Gastroesophageal sphincter (tissue), 4 donors: ENCODE results near the gene CHKB. TPM values are rescaled to one million over a fixed set of nuclear protein-coding genes. Genes with fewer than 3 reads are reported as not detected.
A peak's percentile ranks its signal among the peaks of the same experiment; 100 is the strongest.

ENCODE experiments used
- ATAC-seq: fragments of 150-250 bp; one replicate; pipeline ENCODE4 v1.9.1; 2016; ENCODE audit warnings: mild to moderate bottlenecking, moderate library complexity
- H3K27ac ChIP-seq, 4 donors: fragments of 200-600 bp; sonication (generic) in 3 of 4; 1 replicate in 3 of 4; 2 replicates in 1 of 4; pipeline ENCODE4 v1.5.1; 2016 to 2019
- H3K27me3 ChIP-seq: fragments of 200-600 bp; sonication (generic); one replicate; pipeline ENCODE4 v1.5.1; 2019
- H3K36me3 ChIP-seq, 2 donors: fragments of 200-600 bp; sonication (generic); one replicate each; pipeline ENCODE4 v1.5.1; 2019; ENCODE audit warnings: control low read depth in 1 of 2
- H3K4me1 ChIP-seq, 3 donors: fragments of 200-600 bp; sonication (generic); 1 replicate in 2 of 3; 2 replicates in 1 of 3; pipeline ENCODE4 v1.5.1; 2016 to 2019; ENCODE audit warnings: control low read depth in 2 of 3
- H3K4me3 ChIP-seq, 2 donors: fragments of 200-600 bp; sonication (generic); one replicate each; pipeline ENCODE4 v1.5.1; 2019; ENCODE audit warnings: mild to moderate bottlenecking in 1 of 2, moderate library complexity in 1 of 2
- H3K9me3 ChIP-seq, 3 donors: fragments of 200-600 bp; sonication (generic); one replicate each; pipeline ENCODE4 v1.5.1; 2017 to 2019; ENCODE audit warnings: control low read depth in 2 of 3
- EP300 ChIP-seq: sonication (generic); formaldehyde crosslinking; IDR thresholded peaks from one replicate; pipeline ENCODE4 v1.6.1; 2017; ENCODE audit warnings: antibody characterized with exemption, mild to moderate bottlenecking
- POLR2A ChIP-seq, 2 donors: fragments of 450-650 bp; IDR thresholded peaks; one replicate each; pipeline ENCODE4 v1.6.1; 2017; ENCODE audit warnings: antibody characterized with exemption in 2 of 2, mild to moderate bottlenecking in 2 of 2, moderate library complexity in 1 of 2
- POLR2AphosphoS5 ChIP-seq: sonication (generic); formaldehyde crosslinking; IDR thresholded peaks from one replicate; pipeline ENCODE4 v1.6.1; 2017; ENCODE audit warnings: antibody characterized with exemption
- WGBS, 2 donors: methylation state at CpG; one replicate each; pipeline ENCODE4 v1.1.5; 2018; ENCODE audit warnings: low coverage in 1 of 2; 5-methylcytosine and 5-hydroxymethylcytosine counted together
- total RNA-seq, 4 donors: library from RNA; depleted of rRNA; stranded (reverse); fragments of >200 nt; gene quantifications; one replicate each; pipeline ENCODE4 v1.1.0, GENCODE V29; 2016
- TF ChIP-seq, protein P1 (sequence below), 4 experiments: fragments of 200-600 bp in 2 of 4; fragments of 450-650 bp in 2 of 4; sonication (generic) in 1 of 4; IDR thresholded peaks; one replicate each; pipeline ENCODE4 v1.5.1; 2017 to 2019; ENCODE audit warnings: antibody characterized with exemption in 4 of 4, mild to moderate bottlenecking in 2 of 4, moderate library complexity in 2 of 4

Gene CHKB
- total RNA-seq, 4 donors from 2014 or later: 16.6 to 39.8 (median 33.1) TPM

DNA sequence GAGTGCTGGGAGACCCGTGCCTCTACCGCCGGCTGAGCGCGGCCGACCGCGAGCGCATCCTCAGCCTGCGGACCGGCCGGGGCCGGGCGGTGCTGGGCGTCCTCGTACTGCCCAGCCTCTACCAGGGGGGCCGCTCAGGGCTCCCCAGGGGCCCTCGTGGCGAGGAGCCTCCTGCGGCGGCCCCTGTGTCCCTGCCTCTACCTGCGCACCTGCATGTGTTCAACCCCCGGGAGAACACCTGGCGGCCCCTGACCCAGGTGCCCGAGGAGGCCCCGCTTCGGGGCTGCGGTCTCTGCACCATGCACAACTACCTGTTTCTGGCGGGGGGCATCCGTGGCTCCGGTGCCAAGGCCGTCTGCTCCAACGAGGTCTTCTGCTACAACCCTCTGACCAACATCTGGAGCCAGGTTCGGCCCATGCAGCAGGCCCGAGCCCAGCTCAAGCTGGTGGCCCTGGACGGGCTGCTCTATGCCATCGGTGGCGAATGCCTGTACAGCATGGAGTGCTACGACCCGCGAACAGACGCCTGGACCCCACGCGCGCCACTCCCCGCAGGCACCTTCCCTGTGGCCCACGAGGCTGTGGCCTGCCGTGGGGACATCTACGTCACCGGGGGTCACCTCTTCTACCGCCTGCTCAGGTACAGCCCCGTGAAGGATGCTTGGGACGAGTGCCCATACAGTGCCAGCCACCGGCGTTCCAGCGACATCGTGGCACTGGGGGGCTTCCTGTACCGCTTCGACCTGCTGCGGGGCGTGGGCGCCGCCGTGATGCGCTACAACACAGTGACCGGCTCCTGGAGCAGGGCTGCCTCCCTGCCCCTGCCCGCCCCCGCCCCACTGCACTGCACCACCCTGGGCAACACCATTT lies 33.5 kb downstream of the CHKB start:
- ATAC-seq: no peak
- H3K36me3 ChIP-seq: no peaks in the 10 kb centered on the region
- H3K27me3 ChIP-seq: peaks cover 89% of the 10 kb centered on the region
- no peaks in the 10 kb centered on the region for H3K9me3 ChIP-seq
- H3K4me1 ChIP-seq: peaks cover 0 to 28% (median 13%) of the 10 kb centered on the region in 3 donors
- 94% methylated on average over 9 of the region's 68 CpGs; no CpG with 5 or more reads in 1 of the 2 donors for WGBS, 2 donors
- H3K27ac ChIP-seq: no peak overlapping the region
- TF ChIP-seq EP300: no peak
- no peak for TF ChIP-seq POLR2AphosphoS5
- TF ChIP-seq, protein P1, sequence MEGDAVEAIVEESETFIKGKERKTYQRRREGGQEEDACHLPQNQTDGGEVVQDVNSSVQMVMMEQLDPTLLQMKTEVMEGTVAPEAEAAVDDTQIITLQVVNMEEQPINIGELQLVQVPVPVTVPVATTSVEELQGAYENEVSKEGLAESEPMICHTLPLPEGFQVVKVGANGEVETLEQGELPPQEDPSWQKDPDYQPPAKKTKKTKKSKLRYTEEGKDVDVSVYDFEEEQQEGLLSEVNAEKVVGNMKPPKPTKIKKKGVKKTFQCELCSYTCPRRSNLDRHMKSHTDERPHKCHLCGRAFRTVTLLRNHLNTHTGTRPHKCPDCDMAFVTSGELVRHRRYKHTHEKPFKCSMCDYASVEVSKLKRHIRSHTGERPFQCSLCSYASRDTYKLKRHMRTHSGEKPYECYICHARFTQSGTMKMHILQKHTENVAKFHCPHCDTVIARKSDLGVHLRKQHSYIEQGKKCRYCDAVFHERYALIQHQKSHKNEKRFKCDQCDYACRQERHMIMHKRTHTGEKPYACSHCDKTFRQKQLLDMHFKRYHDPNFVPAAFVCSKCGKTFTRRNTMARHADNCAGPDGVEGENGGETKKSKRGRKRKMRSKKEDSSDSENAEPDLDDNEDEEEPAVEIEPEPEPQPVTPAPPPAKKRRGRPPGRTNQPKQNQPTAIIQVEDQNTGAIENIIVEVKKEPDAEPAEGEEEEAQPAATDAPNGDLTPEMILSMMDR (IDR thresholded peaks at IDR 0.05): no peak
- no peak for TF ChIP-seq POLR2A (IDR thresholded peaks at IDR 0.05)
- peak overlapping the region in 1 of 2 donors; percentile 41 for H3K4me3 ChIP-seq

DNA sequence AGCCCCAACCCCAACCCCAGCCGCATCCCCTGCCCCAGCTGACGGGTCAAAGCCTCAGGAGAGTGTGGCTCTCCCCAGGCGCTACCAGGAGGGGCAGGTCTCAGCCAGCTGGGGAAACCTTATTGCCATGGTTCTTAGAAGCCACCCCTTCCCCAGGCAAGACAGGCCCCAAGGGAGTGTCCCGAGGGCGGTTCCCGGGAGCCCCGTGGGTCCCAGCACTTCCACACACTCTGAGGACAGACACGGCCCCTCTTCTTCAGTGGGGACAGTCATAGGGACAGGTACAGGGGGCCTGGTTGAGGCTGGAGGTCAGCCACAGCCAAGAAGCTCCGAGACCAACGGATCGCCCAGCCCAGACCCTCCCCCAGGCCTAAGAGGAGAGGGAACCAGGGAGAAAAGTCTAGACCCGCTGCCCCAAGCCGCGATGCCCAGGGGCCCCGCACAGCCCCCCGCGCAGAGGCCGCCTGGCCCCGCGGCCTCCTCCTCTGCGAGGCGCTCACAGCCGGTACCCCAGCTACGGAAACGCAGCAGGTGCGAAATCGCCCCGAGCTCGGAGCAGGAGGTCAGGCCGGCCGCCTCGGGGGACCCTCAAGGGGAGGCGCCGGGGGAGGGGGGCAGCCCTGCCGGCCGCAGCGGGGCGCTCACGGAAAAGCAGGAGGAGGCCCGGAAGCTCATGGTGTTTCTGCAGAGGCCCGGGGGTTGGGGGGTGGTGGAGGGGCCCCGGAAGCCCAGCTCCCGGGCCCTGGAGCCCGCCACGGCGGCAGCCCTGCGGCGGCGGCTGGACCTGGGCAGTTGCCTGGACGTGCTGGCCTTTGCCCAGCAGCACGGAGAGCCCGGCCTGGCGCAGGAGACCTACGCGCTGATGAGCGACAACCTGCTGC lies 34.4 kb downstream of the CHKB start:
- no peak overlapping the region for H3K27ac ChIP-seq
- H3K27me3 ChIP-seq: peaks cover 95% of the 10 kb centered on the region

DNA sequence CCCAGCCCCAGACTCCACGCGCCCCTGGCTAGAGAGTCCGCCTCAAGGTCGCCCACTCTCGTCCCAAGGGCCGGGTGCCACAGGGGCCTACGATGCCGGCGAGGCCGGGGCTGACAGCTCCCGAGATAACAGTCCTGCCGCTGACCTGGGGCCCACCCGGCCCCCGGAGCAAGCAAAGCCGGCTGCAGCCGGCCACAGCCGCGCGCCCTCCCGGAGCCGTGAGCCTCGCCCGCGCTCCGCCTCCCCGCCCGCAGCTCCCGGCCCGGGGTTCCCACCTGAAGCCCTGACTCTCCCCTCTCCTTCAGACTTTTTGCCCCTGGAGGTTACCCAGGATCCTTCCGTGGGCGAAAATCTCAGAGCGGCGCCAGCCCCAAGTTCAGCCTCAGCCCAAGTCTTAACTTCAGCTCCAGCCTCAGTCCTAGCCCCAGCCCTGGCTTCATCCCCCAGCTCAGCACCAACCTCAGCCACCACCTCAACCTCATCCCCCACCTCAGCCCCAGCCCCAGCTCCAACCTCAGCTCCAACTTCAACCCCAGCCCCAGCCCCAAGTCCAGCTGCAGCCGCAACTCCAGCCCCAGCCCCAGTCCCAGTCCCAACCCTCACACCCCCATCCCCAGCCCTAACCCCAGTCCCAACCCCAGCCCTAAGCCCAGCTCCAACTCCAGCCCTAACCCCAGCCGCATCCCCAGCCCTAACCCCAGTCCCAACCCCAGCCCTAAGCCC lies 35.2 kb downstream of the CHKB start:
- Histone ChIP-seq H3K36me3 (no peaks in the 10 kb centered on the region), H3K4me1 (peaks cover 0 to 33% (median 17%) of the 10 kb centered on the region in 3 donors), H3K27ac (no peak overlapping the region), H3K4me3 (no peak overlapping the region), H3K27me3 (peaks cover 91% of the 10 kb centered on the region), H3K9me3 (no peaks in the 10 kb centered on the region)
- TF ChIP-seq, protein P1 (IDR thresholded peaks at IDR 0.05): no peak
- no peak for TF ChIP-seq POLR2AphosphoS5
- no peak for TF ChIP-seq POLR2A (IDR thresholded peaks at IDR 0.05)
- no peak for TF ChIP-seq EP300
- no peak for ATAC-seq
- 13% methylated on average over 4 of the region's 35 CpGs; no CpG with 5 or more reads in 1 of the 2 donors for WGBS, 2 donors

More for the DNA sequence above, 34.4 kb downstream of the CHKB start:
- H3K9me3 ChIP-seq: no peaks in the 10 kb centered on the region
- peaks cover 0 to 33% (median 17%) of the 10 kb centered on the region in 3 donors for H3K4me1 ChIP-seq
- ATAC-seq: no peak
- TF ChIP-seq, protein P1 (IDR thresholded peaks at IDR 0.05): no peak
- TF ChIP-seq POLR2A (IDR thresholded peaks at IDR 0.05) (no peak), EP300 (no peak), POLR2AphosphoS5 (no peak)
- WGBS, 2 donors: no CpG with 5 or more reads among the region's 56 CpGs
- H3K36me3 ChIP-seq: no peaks in the 10 kb centered on the region
- H3K4me3 ChIP-seq: peak overlapping the region in 1 of 2 donors; percentile 41

DNA sequence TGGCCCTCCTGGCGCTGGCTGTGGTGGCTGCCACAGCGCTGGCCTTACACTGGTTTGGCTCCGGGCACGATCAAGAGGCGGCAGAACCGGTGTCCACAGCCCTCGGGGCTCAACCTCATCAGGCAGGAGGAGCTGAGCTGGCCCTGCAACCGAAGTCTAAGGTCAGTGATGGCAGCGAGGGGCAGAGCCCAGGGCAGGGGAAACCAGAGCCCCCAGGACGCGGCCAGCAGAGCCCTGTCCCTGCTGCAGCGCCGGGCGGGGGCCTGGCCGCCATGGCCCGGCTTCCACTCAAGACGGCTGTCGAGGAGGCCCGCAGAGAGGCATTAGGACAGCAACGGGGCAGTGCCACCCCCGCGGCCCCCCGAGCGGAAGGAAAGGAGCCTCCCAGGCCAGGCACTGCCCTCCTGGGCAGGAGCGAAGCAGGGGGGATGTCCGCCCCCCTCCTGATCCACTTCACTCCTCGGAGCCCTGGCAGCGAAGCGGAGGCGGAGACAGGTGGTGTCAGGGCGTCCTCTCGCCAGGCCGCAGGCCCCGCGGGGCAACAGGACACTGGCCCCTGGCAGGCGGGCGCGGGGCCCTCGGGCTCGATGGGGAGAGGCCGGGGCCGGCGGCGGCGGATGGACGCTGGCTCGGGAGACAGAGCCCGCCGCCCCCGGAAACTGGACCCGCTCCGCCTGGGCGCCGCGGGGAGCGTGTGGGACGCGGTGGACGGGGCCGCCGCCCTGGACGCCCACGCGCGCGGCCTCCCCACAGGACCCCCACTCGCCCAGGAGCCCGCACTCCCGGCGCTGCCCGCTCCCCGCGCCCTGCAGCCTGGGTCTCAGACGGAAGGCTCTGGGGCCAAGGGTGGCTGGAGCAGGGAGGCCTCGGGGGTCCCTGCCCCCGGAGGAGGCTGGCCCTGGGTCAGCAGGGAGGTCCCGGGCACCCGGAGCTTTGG lies 36.1 kb downstream of the CHKB start:
- no CpG with 5 or more reads among the region's 78 CpGs for WGBS, 2 donors
- no peak for ATAC-seq
- H3K4me1 ChIP-seq: peaks cover 0 to 33% (median 17%) of the 10 kb centered on the region in 3 donors
- no peaks in the 10 kb centered on the region for H3K9me3 ChIP-seq
- no peak overlapping the region for H3K4me3 ChIP-seq
- no peaks in the 10 kb centered on the region for H3K36me3 ChIP-seq
- no peak overlapping the region for H3K27ac ChIP-seq
- no peak for TF ChIP-seq EP300
- no peak for TF ChIP-seq POLR2A (IDR thresholded peaks at IDR 0.05)
- TF ChIP-seq POLR2AphosphoS5: no peak
- TF ChIP-seq, protein P1 (IDR thresholded peaks at IDR 0.05): no peak
- H3K27me3 ChIP-seq: peaks cover 84% of the 10 kb centered on the region
